ENCODE data around the gene ZSCAN5B. TPM values are rescaled to one million over a fixed set of nuclear protein-coding genes. Genes with fewer than 3 reads are reported as not detected.

The ZSCAN5B gene
- total and polyA plus RNA-seq, 2 of the 8 experiments (the other 6 are each of a cell fraction or from before 2014, with no cell fraction given), result not detected

GRCh38 chr19:56201973-56202372 lies 4.4 kb upstream of the ZSCAN5B start, which contains the start of gene ZSCAN5C:
TSS of gene ZSCAN5C (plus strand) at chr19:56202273. CDS start at chr19:56205914, 3,641 bp downstream.
- Histone ChIP-seq H3K23me2 (ENCODE audit: low read depth, low read length) (no peaks in the 10 kb centered on the region), H3K36me3 (ENCODE audit: control insufficient read depth in 2 of 4, insufficient read depth in 4 of 4, low read length in 3 of 4) (no peaks in the 10 kb centered on the region), H3K4me2 (ENCODE audit: insufficient read depth in 1 of 2, low read depth in 2 of 2, low read length in 2 of 2) (no peak within 1 kb of the TSS), H4K8ac (ENCODE audit: extremely low read depth, insufficient read depth, low read length) (no peak within 1 kb of the TSS), H3K9ac (replicated peaks in 1 of 4; ENCODE audit: extremely low read depth in 1 of 4, low read depth in 3 of 4, low read length in 3 of 4) (no peak within 1 kb of the TSS), H3K27ac (ENCODE audit: low read depth, low read length) (no peak within 1 kb of the TSS), H3K56ac (replicated peaks; ENCODE audit: insufficient read length, low read depth, low read length) (no peak within 1 kb of the TSS), H3K14ac (ENCODE audit: insufficient read length) (no peak within 1 kb of the TSS), H3K4me3 (ENCODE audit: extremely low read depth in 1 of 4, insufficient read depth in 2 of 4, low read depth in 3 of 4, low read length in 4 of 4) (no peak within 1 kb of the TSS), H3K9me3 (ENCODE audit: insufficient read depth in 2 of 2, low read depth in 1 of 2, low read length in 1 of 2) (no peaks in the 10 kb centered on the region), H2AK5ac (ENCODE audit: low read depth, low read length) (no peak within 1 kb of the TSS), H3K23ac (ENCODE audit: insufficient read length) (no peak within 1 kb of the TSS), H2BK120ac (replicated peaks; ENCODE audit: low read depth, low read length) (no peak within 1 kb of the TSS), H4K20me1 (replicated peaks in 1 of 2; ENCODE audit: control insufficient read depth in 1 of 2, insufficient read depth in 2 of 2, low read length in 2 of 2) (no peaks in the 10 kb centered on the region), H2BK5ac (ENCODE audit: low read depth, low read length) (no peak within 1 kb of the TSS), H3K27me3 (replicated peaks in 1 of 4; ENCODE audit: control insufficient read depth in 3 of 4, extremely low read depth in 1 of 4, insufficient read depth in 3 of 4, low read length in 3 of 4) (no peaks in the 10 kb centered on the region; a peak in 1 of 7 replicates), H3K79me2 (ENCODE audit: control insufficient read depth in 1 of 2, insufficient read depth in 2 of 2, low read length in 2 of 2) (no peaks in the 10 kb centered on the region), H3K79me1 (ENCODE audit: low read depth, low read length) (no peaks in the 10 kb centered on the region), H2AFZ (ENCODE audit: low read length) (no peak within 1 kb of the TSS), H3K4me1 (replicated peaks in 1 of 4; ENCODE audit: control insufficient read depth in 3 of 4, insufficient read depth in 4 of 4, low read length in 3 of 4) (no peaks in the 10 kb centered on the region; a peak in 1 of 7 replicates), H3K18ac (ENCODE audit: extremely low read depth, low read length) (no peak within 1 kb of the TSS), H2BK20ac (ENCODE audit: low read length) (no peak within 1 kb of the TSS), H4K5ac (ENCODE audit: insufficient read length, low read depth, low read length) (no peak within 1 kb of the TSS), H2BK15ac (ENCODE audit: low read length) (no peak within 1 kb of the TSS), H2BK12ac (ENCODE audit: low read depth, low read length) (no peak within 1 kb of the TSS), H3K4ac (replicated peaks; ENCODE audit: insufficient read length, low read depth, low read length) (no peak within 1 kb of the TSS), H4K91ac (replicated peaks; ENCODE audit: insufficient read length, low read length) (no peak within 1 kb of the TSS)
- DNase-seq (ENCODE audit: low read depth in 1 of 2, low spot score in 2 of 2), result no peak
- CTCF ChIA-PET (ENCODE audit: partially characterized antibody), result interaction anchor here (1.2 kb wide), 1 partner anchor 121 kb away, joined by 3 read pairs; no protein-coding TSS in a partner anchor
- POLR2A ChIA-PET (ENCODE audit: partially characterized antibody), result no interaction called here
- no peak for FAIRE-seq
- 83% methylated on average over 3 of the region's 3 CpGs; no CpG with 5 or more reads in 1 of the 2 experiments for WGBS, 2 experiments (ENCODE audit: extremely low coverage in 1 of 2, insufficient coverage in 1 of 2, insufficient read length in 1 of 2, insufficient replicate concordance in 2 of 2, low coverage in 1 of 2, low lambda C conversion rate in 2 of 2, missing lambda C conversion rate in 1 of 2)
- TF ChIP-seq RFX5 (IDR thresholded peaks at IDR 0.05; ENCODE audit: borderline replicate concordance, low read depth, low read length) (no peak), SIX5 (IDR thresholded peaks at IDR 0.05; ENCODE audit: low read depth, low read length) (no peak), CTBP2 (IDR thresholded peaks at IDR 0.05; ENCODE audit: borderline replicate concordance, insufficient read depth, insufficient read length, low read length) (no peak), HDAC6 (IDR thresholded peaks at IDR 0.05; ENCODE audit: low read depth, low read length) (no peak), KDM1A (IDR thresholded peaks at IDR 0.05; ENCODE audit: borderline replicate concordance, low read length) (no peak), SP4 (IDR thresholded peaks at IDR 0.05; ENCODE audit: low read length) (no peak), GTF2F1 (IDR thresholded peaks at IDR 0.05; ENCODE audit: borderline replicate concordance, low read depth, low read length) (no peak), MAFK (IDR thresholded peaks at IDR 0.05; ENCODE audit: low read depth, low read length) (no peak), SIRT6 (IDR thresholded peaks at IDR 0.05; ENCODE audit: low read length) (no peak), SIN3A (conservative IDR thresholded peaks at IDR 0.05 in 1 of 2, IDR thresholded peaks at IDR 0.05 in 1 of 2; ENCODE audit: low read depth in 1 of 2, low read length in 2 of 2) (no peak), POLR2A (IDR thresholded peaks at IDR 0.05; ENCODE audit: control extremely low read depth in 1 of 2, low read depth in 2 of 2, low read length in 2 of 2) (no peak), TCF12 (IDR thresholded peaks at IDR 0.05; ENCODE audit: low read depth, low read length) (no peak), POLR2AphosphoS5 (IDR thresholded peaks at IDR 0.05; ENCODE audit: low read depth, low read length) (no peak), HDAC2 (IDR thresholded peaks at IDR 0.05; ENCODE audit: borderline replicate concordance in 1 of 2, low read depth in 2 of 2, low read length in 2 of 2) (no peak), BACH1 (IDR thresholded peaks at IDR 0.05; ENCODE audit: low read length) (no peak), FOSL1 (IDR thresholded peaks at IDR 0.05; ENCODE audit: insufficient read depth, low read depth, low read length) (no peak)

All from H1 (cell line).